Colonic mucosa (tissue), 4 donors: ENCODE measurements around the gene ADAMTSL1. TPM values are rescaled to one million over a fixed set of nuclear protein-coding genes. Genes with fewer than 3 reads are reported as not detected.

Source experiments
- DNase-seq: peaks from one replicate; pipeline ENCODE4 v3.0.0-alpha.2; 2020
- H3K27ac ChIP-seq: fragments of 200-600 bp; one replicate; pipeline ENCODE4 v1.8.0; 2021
- H3K27me3 ChIP-seq: fragments of 200-600 bp; one replicate; pipeline ENCODE4 v1.8.0; 2021
- H3K36me3 ChIP-seq: fragments of 200-600 bp; one replicate; pipeline ENCODE4 v1.8.0; 2021
- H3K4me1 ChIP-seq: fragments of 200-600 bp; one replicate; pipeline ENCODE4 v1.8.0; 2021; ENCODE audit warnings: mild to moderate bottlenecking
- H3K4me3 ChIP-seq: fragments of 200-600 bp; one replicate; pipeline ENCODE4 v1.8.0; 2021
- H3K9ac ChIP-seq, 2 donors: one replicate each; pipeline ENCODE4 v1.7.0; 2013; ENCODE audit warnings: control low read depth in 2 of 2, low read depth in 2 of 2, low read length in 2 of 2
- H3K9me3 ChIP-seq: fragments of 200-600 bp; one replicate; pipeline ENCODE4 v1.8.0; 2021
- intact Hi-C: fragments of 100-400 bp; cut with DNase I; formaldehyde crosslinking; loops from one replicate; pipeline ENCODE4 v1.14.1; 2022
- total RNA-seq, 2 donors: library from RNA; stranded (reverse); fragmentation: NEBNext Ultra II Directional in 1 of 2; extraction: Animal tissue kit (Norgen Biotek cat#: 25700) in 1 of 2; gene quantifications; one replicate each; pipeline ENCODE4 v1.2.1, GENCODE V29; 2021
- TF ChIP-seq, protein P1 (sequence below): fragments of 200-600 bp; IDR thresholded peaks from one replicate; pipeline ENCODE4 v1.8.0; 2022; ENCODE audit warnings: antibody characterized with exemption, mild to moderate bottlenecking
- donor health status: healthy.
- donor health status: DM: no; HTN: no; CAD: no.
- donor health status: DM: no; HTN: no; CAD: no.

Gene ADAMTSL1
- total RNA-seq, 2 donors from 2014 or later = 10.2 to 14.7 TPM

DNA sequence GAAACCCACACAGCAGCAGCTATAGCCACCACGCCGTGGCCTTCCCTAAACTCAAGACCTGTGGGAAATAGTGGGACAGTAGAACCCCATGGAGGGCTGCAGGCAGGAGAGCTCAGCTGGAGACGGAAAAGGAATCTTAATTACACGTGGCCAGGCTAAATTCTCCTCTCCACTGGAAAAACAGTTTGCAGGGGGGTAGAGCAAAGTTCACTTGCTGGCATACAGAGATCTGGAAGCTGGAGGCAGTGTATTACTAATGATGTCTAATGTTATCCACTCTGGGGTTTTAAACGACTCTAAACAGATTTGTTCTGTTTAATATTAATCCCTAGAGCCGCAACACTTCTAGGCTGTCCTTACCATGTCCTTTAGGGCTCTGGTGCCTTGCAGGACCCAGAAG lies 302.0 kb downstream of the ADAMTSL1 start:
- H3K27ac ChIP-seq = no peak overlapping the region
- H3K9ac ChIP-seq = no peak overlapping the region
- no peak overlapping the region for H3K4me3 ChIP-seq
- no peaks in the 10 kb centered on the region for H3K4me1 ChIP-seq
- intact Hi-C loops = no loop called here
- no peak for DNase-seq
- no peaks in the 10 kb centered on the region for H3K36me3 ChIP-seq
- TF ChIP-seq, protein P1, sequence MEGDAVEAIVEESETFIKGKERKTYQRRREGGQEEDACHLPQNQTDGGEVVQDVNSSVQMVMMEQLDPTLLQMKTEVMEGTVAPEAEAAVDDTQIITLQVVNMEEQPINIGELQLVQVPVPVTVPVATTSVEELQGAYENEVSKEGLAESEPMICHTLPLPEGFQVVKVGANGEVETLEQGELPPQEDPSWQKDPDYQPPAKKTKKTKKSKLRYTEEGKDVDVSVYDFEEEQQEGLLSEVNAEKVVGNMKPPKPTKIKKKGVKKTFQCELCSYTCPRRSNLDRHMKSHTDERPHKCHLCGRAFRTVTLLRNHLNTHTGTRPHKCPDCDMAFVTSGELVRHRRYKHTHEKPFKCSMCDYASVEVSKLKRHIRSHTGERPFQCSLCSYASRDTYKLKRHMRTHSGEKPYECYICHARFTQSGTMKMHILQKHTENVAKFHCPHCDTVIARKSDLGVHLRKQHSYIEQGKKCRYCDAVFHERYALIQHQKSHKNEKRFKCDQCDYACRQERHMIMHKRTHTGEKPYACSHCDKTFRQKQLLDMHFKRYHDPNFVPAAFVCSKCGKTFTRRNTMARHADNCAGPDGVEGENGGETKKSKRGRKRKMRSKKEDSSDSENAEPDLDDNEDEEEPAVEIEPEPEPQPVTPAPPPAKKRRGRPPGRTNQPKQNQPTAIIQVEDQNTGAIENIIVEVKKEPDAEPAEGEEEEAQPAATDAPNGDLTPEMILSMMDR = no peak
- no peaks in the 10 kb centered on the region for H3K27me3 ChIP-seq
- no peaks in the 10 kb centered on the region for H3K9me3 ChIP-seq

GRCh38 chr9:18776836-18777820 lies 303.2 kb downstream of the ADAMTSL1 start:
- no peak for DNase-seq
- Histone ChIP-seq H3K4me1 (no peaks in the 10 kb centered on the region), H3K27ac (no peak overlapping the region), H3K9ac (no peak overlapping the region), H3K27me3 (no peaks in the 10 kb centered on the region), H3K9me3 (no peaks in the 10 kb centered on the region), H3K36me3 (no peaks in the 10 kb centered on the region), H3K4me3 (no peak overlapping the region)
- intact Hi-C loops = no loop called here
- TF ChIP-seq, protein P1 = no peak

GRCh38 chr9:18778147-18778546 lies 304.2 kb downstream of the ADAMTSL1 start:
- TF ChIP-seq, protein P1 = no peak
- no peaks in the 10 kb centered on the region for H3K4me1 ChIP-seq
- no peak for DNase-seq
- intact Hi-C loops = no loop called here
- no peak overlapping the region for H3K9ac ChIP-seq
- H3K36me3 ChIP-seq = no peaks in the 10 kb centered on the region
- H3K27ac ChIP-seq = no peak overlapping the region
- no peaks in the 10 kb centered on the region for H3K9me3 ChIP-seq
- H3K27me3 ChIP-seq = no peaks in the 10 kb centered on the region
- no peak overlapping the region for H3K4me3 ChIP-seq

DNA sequence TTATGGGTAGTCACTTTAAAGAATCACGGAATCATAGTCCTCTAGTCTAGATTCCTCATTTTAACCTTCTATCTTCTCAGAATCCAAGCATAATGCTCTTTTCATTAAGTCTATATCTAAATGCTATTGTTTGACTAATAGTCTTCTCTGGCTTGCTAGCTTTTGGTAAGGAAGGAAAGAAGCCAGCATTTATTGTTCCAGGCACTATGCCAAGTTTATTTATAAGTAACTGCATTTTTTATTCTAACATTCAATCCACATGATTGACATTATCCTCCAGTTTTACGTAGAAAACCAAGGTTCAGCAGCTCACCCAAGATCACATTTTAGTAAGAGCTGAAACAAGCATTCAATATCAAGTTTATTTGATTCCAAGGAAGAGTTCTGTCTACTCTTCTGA lies 304.9 kb downstream of the ADAMTSL1 start:
- Histone ChIP-seq H3K9ac (no peak overlapping the region), H3K4me1 (no peaks in the 10 kb centered on the region), H3K36me3 (no peaks in the 10 kb centered on the region), H3K27me3 (no peaks in the 10 kb centered on the region), H3K4me3 (no peak overlapping the region), H3K27ac (no peak overlapping the region), H3K9me3 (no peaks in the 10 kb centered on the region)
- no peak for DNase-seq
- intact Hi-C loops = no loop called here
- TF ChIP-seq, protein P1 = no peak

- H3K4me3 ChIP-seq = no peak overlapping the region
- DNase-seq = no peak
- no peaks in the 10 kb centered on the region for H3K4me1 ChIP-seq
- intact Hi-C loops = no loop called here
- no peak overlapping the region for H3K27ac ChIP-seq
- H3K36me3 ChIP-seq = no peaks in the 10 kb centered on the region
- no peaks in the 10 kb centered on the region for H3K9me3 ChIP-seq
- H3K9ac ChIP-seq = no peak overlapping the region
- H3K27me3 ChIP-seq = no peaks in the 10 kb centered on the region
- TF ChIP-seq, protein P1 = no peak
These were observed 310.0 kb downstream of the ADAMTSL1 start for GRCh38 chr9:18783909-18784308.
